Posterior vena cava (tissue), 2 donors: ENCODE measurements around the gene BICD2. TPM values are rescaled to one million over a fixed set of nuclear protein-coding genes. Genes with fewer than 3 reads are reported as not detected.
"Not testable (repeated sequence)": the region's sequence is repeated elsewhere in the genome, so short reads cannot be mapped to it uniquely, and the experiment has no call there.

ENCODE experiments used
- DNase-seq: peaks from one replicate; pipeline ENCODE4 v3.0.0-alpha.2; 2020; ENCODE audit warnings: low spot score
- intact Hi-C, 2 donors: fragments of 100-400 bp; cut with DNase I; formaldehyde crosslinking; loops; one replicate each; pipeline versions ENCODE4 v1.14.1 to v1.14.2; 2022 to 2023
- total RNA-seq, 2 donors: library from RNA; stranded (reverse); fragmentation: NEBNext Ultra II Directional; extraction: Animal tissue kit (Norgen Biotek cat#: 25700); gene quantifications; one replicate each; pipeline ENCODE4 v1.2.1, GENCODE V29; 2021
- donor health status: DM: yes; HTN: yes; CAD: no.
- donor health status: DM: yes; HTN: yes; CAD: no.

The BICD2 gene
- total RNA-seq, 2 donors from 2014 or later = 27.4 to 40.2 TPM

DNA sequence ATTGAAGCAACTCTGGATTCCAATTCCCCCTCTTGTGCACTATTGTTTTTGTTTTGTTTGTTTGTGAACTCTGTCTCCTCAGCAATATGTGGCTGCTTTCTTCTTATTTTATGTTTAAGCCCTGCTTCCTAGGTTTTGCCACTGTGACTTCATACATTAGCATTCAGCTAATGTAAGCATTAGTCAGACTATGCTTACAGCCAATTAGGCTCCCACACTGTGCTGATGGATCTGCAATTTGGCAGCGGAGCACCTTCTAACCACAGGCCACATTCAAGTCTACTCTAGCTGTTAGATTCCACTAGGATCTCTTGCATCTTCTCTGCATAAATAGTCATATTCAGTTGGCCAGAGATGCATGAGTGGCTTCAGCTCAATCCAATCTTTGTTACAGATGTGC, 9.6 kb upstream of the BICD2 start:
- DNase-seq = no peak
- intact Hi-C loops = no loop called here

DNA sequence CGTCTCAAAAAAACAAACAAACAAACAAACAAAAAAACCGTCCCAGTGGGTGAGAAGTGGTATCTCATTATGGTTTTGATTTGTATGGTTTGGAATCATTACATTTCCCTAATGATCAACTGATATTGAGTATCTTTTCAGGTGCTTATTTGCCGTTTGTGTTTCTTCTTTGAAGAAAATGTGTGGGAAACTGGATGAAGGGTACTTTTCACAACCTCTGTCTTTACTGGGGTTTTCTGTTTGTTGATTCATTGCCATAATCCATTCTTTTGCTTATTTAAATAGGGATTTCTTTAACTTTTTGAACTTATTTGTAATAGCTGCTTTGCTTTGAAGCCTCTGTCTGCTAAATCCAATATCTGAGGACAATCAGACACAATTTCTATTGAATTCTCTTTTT, 9.2 kb upstream of the BICD2 start:
- intact Hi-C loops = no loop called here

DNA sequence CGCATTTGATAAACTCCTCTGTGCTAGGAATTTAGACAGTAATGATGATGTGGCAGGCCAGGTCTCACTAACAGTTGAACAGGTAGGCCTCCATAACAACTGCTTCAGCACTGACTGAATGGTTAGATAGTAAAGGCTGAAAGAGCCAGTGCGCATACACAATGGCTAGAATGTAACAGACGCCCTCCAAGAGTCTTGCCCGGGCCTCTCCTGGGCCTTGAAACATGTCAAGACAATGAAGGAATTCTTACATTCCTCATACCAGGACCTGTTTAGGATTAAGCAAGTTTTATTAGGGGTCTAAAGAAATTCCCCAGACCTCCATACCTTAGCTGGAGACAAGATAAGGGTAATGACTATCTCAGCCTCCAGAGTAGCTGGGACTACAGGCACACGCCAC, 6.7 kb upstream of the BICD2 start:
- DNase-seq = no peak
- intact Hi-C loops = no loop called here

More for the DNA sequence above, 9.2 kb upstream of the BICD2 start:
- no peak for DNase-seq

DNA sequence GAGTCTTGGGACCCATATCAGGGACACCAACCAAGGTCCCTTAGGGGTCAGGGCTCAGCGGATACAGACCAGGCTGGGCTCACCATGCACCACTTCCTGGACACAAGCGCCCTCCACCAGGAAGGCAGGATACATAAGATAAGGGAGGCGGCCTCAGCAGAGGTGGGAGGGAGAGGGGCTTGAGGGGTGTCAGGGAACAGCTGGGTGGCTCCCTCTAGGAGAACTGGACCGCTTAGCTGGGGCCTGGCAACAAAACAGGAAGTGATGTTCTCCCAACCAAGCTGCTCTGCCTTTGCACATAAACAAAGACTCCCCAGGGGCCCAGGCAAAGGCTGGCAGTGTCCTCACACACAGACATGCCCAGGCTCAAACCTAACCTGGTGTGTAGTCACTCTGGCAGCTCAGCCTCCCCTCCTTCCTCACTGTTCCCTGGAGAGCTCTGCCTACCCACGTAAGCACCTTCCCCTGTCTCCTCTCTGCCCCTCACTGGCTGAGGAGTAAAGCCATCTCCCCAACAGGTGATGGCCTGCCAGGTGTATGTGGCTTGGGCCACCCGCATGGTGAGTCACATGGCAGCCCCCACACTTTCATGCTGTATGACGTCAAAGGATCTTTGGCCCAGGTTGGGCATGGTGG, 5.8 kb upstream of the BICD2 start:
- intact Hi-C loops = no loop called here

DNA sequence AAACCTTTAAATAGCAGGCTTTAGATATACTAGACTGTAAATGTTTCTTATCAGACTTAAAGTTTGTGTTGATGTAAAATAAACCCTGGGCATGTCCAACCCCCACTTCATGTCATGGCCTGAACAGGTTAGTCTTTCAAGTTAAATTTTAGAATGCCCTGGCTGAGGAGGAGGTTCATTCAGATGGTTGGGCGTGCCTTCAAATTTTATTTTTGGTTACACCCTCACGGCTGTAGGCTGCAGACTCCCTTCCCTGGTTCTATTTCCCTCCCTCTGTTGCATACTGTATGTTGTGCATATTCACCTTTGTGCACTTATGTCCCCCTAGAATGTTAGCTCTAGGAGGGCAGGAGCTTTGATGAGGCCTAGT, 5.3 kb upstream of the BICD2 start:
- intact Hi-C loops = loop anchor here in 1 of 2 donors (5.0 kb wide), 1 partner anchor 1902 kb away; no protein-coding TSS in a partner anchor
- DNase-seq = no peak

More for the DNA sequence above, 5.8 kb upstream of the BICD2 start:
- DNase-seq = no peak

DNA sequence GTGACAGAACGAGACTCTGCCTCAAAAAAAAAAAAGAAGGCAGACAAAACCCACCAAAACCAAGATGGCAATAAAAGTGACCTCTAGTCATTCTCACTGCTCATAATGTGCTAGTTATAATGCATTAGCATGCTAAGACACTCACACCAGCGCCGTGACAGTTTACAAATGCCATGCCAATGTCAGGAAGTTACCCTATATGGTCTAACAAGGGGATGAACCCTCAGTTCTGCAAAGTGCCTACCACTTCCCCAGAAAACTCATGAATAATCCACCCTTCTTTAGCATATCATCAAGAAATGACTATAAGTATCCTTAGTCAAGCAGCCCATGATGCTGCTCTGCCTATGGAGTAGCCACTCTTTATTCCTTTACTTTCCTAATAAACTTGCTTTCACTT, 4.7 kb upstream of the BICD2 start:
- intact Hi-C loops = loop anchor here in 1 of 2 donors (5.0 kb wide), 1 partner anchor 1903 kb away; no protein-coding TSS in a partner anchor
- no peak for DNase-seq

DNA sequence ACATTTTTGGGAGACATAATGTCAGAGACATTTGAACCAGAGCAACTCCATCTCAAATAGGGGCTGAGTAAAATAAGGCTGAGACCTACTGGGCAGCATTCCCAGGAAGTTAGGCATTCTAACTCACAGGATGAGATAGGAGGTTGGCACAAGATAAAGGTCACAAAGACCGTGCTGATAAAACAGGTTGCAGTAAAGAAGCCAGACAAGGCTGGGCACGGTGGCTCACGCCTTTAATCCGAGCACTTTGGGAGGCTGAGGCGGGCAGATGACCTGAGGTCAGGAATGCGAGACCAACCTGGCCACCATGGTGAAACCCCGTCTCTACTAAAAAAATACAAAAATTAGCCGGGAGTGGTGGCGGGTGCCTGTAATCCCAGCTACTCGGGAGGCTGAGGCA, 4.2 kb upstream of the BICD2 start:
- intact Hi-C loops = loop anchor here in 1 of 2 donors (5.0 kb wide), 1 partner anchor 1903 kb away; no protein-coding TSS in a partner anchor

DNA sequence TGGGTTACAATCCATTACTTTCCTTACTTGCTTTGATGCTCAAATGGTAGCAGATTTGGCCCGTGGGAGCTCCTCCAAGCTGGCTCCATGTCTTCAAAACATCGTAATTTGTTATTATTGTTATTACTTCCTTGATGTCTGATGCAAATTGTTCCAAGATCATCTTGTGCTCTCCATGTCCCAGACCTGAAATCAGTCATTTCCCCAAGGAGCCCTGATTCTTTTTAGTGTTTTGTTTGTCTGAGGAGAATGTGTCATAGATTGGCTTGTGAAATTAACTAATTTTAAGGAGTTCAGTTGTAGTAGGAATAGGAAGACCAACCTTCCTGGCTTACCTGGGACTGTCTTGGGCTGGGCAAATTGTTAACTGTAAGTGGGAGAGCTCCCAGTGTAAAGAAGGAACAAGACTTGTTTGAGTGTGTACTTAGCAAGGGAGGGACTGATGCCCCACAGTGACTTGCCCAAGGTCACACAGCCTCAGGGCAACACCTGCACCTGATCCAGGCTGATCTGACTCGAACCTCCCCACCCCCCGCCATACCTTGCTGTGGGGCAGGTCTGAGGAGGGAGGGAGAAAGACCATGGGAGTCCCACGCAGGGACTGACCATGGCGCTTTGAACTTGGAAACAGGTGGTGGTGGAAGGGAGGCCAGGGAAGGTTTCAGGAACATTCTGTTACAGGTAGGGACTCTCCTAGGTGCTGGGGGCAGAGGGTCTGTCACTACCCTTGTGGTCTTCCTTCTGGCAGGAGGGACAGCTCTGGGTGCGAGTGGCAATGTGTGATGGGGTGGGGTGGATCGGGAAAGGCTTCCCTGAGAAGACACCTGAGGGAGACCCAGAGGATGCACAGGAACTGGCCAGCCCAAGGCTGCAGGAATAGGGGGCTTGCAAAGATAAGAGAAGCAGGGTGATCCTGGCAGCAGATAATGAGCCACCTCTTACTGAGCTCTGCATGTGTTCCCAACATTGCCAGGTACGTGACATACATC, 2.7 kb upstream of the BICD2 start:
- DNase-seq = no peak
- intact Hi-C loops = loop anchor here in 1 of 2 donors (5.0 kb wide), 1 partner anchor 1905 kb away; no protein-coding TSS in a partner anchor

More for the DNA sequence above, 4.2 kb upstream of the BICD2 start:
- DNase-seq = not testable (repeated sequence)

DNA sequence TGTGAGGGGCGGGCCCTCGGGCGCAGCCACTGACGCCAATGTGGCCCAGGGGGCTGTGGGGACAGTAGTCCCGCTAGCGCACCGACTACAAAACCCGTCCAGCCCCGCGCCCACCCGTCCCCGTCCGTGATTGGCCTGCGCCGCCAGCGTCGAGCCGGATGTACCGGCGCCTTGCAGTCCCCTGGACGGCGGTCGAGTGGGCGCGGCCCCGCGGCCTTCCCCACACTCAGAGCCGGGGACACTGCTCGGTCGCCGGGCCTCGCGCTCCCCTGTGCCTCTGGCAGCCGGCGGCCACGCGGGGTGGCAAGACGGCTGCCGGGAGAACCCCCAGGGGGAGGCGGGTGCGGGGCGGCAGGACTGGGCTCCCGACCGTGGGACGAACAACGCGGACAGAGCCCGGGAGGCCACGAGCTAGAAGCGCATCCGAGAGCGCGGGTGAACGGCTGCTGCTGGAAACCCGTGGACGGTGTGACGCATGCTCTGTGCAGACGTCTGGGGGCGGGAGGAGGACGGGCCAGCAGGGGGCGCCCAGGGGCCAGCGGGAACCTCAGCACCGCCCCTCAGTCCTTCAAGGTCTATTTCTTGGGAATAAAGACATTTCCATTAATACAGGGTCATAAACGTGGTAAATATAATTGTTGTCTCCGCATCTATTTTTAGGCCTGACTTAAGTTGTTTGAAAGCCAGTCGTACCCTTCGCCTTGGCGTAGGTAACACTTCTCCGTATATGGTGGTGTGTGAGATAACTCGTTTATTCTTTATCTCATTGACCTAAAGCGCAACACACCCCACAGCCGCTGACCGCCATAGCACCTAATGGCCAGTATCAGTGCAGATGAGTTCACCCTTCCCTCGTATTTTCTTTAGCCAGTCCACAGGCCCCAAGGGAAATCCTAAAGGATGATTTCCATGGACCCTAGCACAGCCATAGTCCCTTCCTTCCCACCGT, 629 bp upstream of the BICD2 start:
- intact Hi-C loops = loop anchor here in 1 of 2 donors (5.0 kb wide), 1 partner anchor 1907 kb away; no protein-coding TSS in a partner anchor
- peak; percentile 100 for DNase-seq

DNA sequence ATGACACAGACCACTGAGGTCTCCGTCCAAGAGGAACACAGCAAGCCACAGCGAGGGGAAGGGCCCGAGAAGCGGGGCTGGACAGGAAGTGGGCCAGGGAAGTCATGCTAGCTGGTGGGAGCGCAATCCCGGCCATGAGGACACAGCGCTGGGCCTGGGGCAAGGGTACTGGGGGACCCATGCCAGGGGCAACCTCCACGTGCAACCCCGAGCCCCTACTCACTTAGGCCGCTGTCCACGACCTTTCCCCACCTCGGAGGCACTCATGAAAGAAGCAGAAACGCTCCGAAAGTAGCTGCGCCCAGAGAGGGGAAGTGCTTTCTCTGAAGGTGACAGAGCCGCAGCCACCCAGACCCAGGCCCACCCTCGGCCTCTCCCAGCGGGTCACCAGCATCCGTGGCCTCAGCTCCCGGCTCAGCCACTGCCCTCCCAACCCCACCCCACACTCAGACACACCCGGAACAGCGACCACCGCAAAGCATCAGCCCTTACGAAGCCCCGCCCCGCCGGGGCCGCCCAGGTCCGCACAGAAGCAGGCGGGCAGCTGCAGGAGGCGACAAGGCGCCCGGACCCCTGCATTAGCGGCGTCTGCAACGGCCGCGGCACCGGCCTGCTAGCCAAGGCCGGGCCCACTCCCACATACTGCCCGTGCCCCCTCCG, 782 bp downstream of the BICD2 start:
- intact Hi-C loops = no loop called here
- DNase-seq = no peak

DNA sequence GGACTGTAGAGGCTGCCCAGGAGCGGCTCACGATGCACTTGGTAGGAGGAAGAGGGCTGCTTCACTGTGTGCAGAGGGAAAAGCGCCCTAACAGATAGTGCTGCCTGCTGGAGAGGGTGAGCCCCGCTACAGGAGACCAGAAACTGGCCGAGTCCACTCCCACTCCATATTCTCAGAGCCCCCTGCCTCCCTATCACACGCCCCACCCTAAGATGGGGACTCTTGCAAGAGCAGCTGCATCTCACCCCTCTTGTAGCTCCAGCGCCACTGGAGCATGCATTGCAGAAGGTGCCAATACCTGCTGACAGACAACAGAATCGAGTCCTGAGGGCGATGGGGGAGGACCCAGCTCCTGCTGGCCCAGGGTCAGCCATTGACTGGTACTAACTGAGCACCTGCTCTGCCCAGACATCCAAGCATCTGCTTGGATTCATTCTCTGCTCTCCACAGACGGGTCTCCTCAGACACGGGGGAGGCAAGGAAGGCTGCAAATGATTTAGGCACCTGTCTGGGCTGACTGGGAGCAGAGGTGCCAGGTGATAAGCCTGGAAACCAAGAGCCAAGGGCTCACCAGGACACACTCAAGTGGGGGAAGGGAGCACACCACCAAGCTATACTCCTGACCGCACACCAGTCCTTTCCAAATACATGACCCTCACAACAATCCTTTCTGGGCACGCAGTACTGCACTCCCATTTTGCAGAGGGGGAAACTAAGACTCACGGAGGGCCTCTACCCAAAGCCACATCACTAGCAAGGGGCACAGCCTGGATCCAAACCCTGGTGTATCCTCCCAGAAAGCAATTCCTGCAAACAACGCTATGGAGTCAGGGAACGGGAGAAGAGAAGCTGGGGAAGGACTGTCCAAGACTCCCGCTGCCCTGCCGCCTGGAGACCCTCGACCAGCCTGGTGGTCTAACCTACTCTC, 1.6 kb downstream of the BICD2 start:
- intact Hi-C loops = no loop called here
- DNase-seq = no peak

DNA sequence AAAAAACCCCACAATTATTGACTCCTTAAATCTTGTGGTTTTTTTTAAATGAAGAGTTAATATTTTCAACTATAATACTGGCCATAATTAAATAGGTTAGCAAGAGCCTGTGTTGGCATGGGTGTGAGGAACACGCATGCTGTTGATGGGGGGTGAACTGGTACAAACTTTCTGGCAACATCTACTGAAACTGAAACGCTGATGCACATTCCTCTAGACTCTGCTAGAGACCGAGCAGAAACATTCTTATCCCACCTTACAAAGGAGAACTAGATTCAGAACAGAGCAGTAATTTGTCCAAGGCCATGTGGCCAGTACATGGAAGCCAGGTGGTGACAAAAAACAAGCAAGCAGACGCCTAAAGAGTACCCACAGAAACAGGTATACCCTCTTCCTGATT, 2.4 kb downstream of the BICD2 start:
- no peak for DNase-seq
- intact Hi-C loops = no loop called here

DNA sequence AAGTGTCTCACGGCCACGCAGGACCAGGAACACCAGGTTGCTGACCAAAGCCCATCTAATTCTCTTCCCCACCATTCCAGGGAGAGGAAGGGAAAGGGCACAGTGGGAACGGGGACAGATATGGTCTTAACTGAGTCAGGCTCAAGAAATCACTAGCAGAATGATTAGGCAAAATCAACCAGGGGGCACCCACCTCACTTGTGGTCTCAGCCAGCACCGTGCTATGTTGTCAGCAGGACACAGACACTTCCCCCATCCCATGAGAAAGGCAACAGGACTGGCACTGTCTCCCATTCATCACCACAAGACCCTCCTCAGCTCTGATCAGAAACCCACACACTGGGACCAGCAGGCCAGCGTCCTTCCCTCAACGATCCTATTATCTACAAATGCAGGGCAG, 2.9 kb downstream of the BICD2 start:
- DNase-seq = no peak
- intact Hi-C loops = no loop called here

DNA sequence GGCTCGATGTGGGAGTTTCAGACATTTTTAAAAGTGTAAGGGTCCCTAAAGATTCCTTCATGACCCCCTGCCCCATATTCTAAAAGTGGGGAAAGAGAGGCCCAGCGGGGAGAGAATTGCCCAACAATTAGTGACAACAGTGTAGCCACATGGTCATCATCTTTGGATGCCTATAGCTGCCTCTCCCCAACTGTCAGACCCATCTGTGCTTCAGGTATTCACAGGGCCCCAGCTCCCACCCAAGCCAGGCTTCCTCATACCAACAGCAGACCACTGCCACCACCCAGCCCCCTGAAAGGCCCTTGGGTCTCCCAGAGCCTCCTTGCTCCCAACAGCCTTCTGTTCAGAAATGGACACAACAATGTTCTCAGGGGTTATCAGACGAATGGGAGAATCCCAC, 4.1 kb downstream of the BICD2 start:
- intact Hi-C loops = no loop called here
- no peak for DNase-seq

DNA sequence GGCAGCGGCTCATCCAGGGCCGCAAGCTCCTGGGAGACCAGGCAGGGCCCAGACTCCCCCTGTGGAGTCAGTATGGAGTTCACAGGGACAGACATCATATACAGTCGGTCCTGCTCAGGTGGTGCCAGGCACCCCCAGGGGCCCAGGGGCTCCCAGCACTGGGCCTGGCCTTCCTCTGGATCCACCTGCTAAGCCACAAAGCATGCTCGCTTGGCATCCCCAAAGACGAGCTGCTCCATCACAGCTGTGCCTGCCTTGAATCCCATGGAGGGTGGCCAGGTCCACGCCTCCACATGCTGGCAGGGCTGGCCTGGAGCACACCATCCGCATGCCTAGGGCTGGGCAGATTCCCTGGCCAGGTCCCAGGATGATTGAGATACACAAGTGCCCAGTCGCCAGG, 4.6 kb downstream of the BICD2 start:
- DNase-seq = no peak
- intact Hi-C loops = no loop called here

DNA sequence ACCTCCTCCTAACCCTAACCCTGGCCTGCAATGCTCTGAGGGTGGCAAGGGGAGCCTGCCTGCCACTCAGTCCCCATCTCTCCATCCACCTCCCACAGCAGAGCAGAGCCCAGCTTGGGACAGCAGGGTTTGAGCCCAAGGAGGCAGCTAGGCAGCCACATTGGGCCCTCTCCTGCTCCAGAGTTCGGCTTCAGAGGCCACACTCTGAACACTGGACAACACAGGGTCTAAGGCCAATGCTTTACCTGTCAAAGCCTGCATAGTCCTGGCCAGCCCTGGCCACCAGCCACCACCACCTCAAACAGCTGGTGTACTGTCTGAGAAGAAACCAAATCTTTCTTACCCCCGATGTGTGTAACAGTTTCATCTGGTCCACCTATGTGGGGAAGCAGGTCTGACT, 5.2 kb downstream of the BICD2 start:
- intact Hi-C loops = no loop called here
- no peak for DNase-seq

DNA sequence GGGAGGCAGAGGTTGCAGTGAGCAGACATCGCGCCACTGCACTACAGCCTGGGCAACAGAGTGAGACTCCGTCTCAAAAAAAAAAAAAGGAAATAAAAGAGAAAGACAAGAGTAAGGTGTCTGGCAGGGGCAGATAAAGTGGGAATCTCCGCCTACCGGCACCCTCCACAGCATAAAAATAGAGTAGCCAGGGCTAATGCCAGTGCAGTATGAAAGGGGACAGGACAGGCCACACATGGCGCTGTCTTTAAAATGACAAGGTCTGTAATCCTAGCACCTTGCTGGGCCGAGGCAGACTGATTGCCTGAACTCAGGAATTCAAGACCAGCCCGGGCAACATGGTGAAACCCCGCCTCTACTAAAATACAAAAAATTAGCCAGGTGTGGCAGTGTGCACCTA, 7.8 kb downstream of the BICD2 start:
- intact Hi-C loops = no loop called here
- no peak for DNase-seq
